HCT116 (cell line): ENCODE results near the gene MYCN.

Source experiments
- SRF ChIP-seq: IDR thresholded peaks from 2 replicates; pipeline ENCODE4 v1.6.1; 2012; ENCODE audit warnings: low read depth
- TF ChIP-seq, protein P1 (sequence below), 3 experiments: fragments of 200-600 bp in 1 of 3; sonication (generic) in 1 of 3; IDR thresholded peaks in 2 of 3; conservative IDR thresholded peaks in 1 of 3; 2 replicates each; pipeline ENCODE4 v1.5.1; 2012 to 2017; ENCODE audit warnings: low read depth in 2 of 3, low read length in 2 of 3, antibody characterized with exemption in 1 of 3, borderline replicate concordance in 1 of 3, control low read depth in 1 of 3, mild to moderate bottlenecking in 1 of 3, mixed read lengths in 1 of 3, mixed run types in 1 of 3, moderate library complexity in 1 of 3; ENCODE audit not compliant: insufficient read depth in 1 of 3

DNA sequence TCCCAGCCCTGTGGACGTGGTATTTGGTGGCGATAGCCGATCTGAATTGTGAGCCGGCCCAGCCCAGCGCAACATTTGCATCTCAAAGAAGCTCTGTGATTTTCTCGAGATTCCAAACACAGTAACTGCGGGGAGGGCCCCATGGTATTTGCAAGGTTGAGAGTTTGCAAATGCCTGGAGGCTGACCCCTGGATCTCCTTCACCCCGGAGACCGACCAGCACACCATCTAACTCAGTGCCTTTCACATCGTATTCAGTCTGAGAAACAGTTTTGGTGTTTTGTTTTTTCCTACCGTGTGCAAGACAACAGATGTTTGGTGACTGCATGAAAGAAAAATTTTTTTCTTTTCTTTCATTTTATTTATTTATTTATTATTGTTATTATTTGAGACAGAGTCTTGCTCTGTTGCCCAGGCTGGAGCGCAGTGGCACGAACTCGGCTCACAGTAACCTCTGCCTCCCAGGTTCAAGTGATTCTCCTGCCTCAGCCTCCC lies 40.3 kb downstream of the MYCN start:
- TF ChIP-seq, protein P1, sequence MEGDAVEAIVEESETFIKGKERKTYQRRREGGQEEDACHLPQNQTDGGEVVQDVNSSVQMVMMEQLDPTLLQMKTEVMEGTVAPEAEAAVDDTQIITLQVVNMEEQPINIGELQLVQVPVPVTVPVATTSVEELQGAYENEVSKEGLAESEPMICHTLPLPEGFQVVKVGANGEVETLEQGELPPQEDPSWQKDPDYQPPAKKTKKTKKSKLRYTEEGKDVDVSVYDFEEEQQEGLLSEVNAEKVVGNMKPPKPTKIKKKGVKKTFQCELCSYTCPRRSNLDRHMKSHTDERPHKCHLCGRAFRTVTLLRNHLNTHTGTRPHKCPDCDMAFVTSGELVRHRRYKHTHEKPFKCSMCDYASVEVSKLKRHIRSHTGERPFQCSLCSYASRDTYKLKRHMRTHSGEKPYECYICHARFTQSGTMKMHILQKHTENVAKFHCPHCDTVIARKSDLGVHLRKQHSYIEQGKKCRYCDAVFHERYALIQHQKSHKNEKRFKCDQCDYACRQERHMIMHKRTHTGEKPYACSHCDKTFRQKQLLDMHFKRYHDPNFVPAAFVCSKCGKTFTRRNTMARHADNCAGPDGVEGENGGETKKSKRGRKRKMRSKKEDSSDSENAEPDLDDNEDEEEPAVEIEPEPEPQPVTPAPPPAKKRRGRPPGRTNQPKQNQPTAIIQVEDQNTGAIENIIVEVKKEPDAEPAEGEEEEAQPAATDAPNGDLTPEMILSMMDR (IDR thresholded peaks at IDR 0.05 in 2 of 3, conservative IDR thresholded peaks at IDR 0.05 in 1 of 3; ENCODE audit: borderline replicate concordance in 1 of 3, insufficient read depth in 1 of 3, low read depth in 2 of 3, low read length in 2 of 3), result no peak
- TF ChIP-seq SRF, result no peak
